GM23338 (cell line): ENCODE measurements around the gene PGBD5. TPM values are rescaled to one million over a fixed set of nuclear protein-coding genes. Genes with fewer than 3 reads are reported as not detected.

Source experiments
- ATAC-seq: fragments of 200-7000 bp; cut with Tn5 transposase; 3 replicates; pipeline ENCODE4 v1.9.1; 2020
- DNase-seq: peaks from one replicate; pipeline ENCODE4 v3.0.0-alpha.2; 2015; ENCODE audit warnings: low spot score
- H2AFZ ChIP-seq: fragments of 200-600 bp; sonication (generic); 2 replicates; pipeline ENCODE4 v1.8.0; 2016; ENCODE audit warnings: antibody characterized with exemption, mild to moderate bottlenecking, moderate library complexity
- H3F3A ChIP-seq: fragments of 200-600 bp; sonication (generic); replicated peaks from 2 replicates; pipeline ENCODE4 v1.8.0; 2017; ENCODE audit warnings: antibody characterized with exemption, mixed run types, low read depth
- H3K27ac ChIP-seq: fragments of 200-600 bp; sonication (generic); 2 replicates; pipeline ENCODE4 v1.6.1; 2016; ENCODE audit warnings: low read depth
- H3K27me3 ChIP-seq: fragments of 200-600 bp; sonication (generic); 2 replicates; pipeline ENCODE4 v1.8.0; 2016; ENCODE audit warnings: mild to moderate bottlenecking, mixed run types, moderate library complexity; ENCODE audit not compliant: insufficient read depth
- H3K36me3 ChIP-seq: fragments of 200-600 bp; sonication (generic); 2 replicates; pipeline ENCODE4 v1.8.0; 2016; ENCODE audit warnings: mild to moderate bottlenecking; ENCODE audit not compliant: insufficient read depth
- H3K4me1 ChIP-seq: fragments of 200-600 bp; sonication (generic); 2 replicates; pipeline ENCODE4 v1.8.0; 2016; ENCODE audit warnings: mild to moderate bottlenecking, moderate library complexity; ENCODE audit not compliant: insufficient read depth
- H3K4me2 ChIP-seq: fragments of 200-600 bp; sonication (generic); 2 replicates; pipeline ENCODE4 v1.7.1; 2017; ENCODE audit warnings: mixed run types
- H3K4me3 ChIP-seq: fragments of 200-600 bp; sonication (generic); 2 replicates; pipeline ENCODE4 v1.6.1; 2016; ENCODE audit warnings: mixed run types
- H3K79me2 ChIP-seq: fragments of 200-600 bp; sonication (generic); replicated peaks from 2 replicates; pipeline ENCODE4 v1.8.0; 2017; ENCODE audit warnings: mild to moderate bottlenecking; ENCODE audit not compliant: insufficient read depth
- H3K9me2 ChIP-seq: fragments of 200-600 bp; sonication (generic); 2 replicates; pipeline ENCODE4 v1.8.0; 2017; ENCODE audit not compliant: insufficient read depth
- H4K20me1 ChIP-seq: fragments of 200-600 bp; sonication (generic); replicated peaks from 2 replicates; pipeline ENCODE4 v1.8.0; 2017; ENCODE audit warnings: mild to moderate bottlenecking; ENCODE audit not compliant: insufficient read depth
- H3K27ac Mint-ChIP-seq: 2 replicates; pipeline ENCODE4 v1.8.0; 2020; ENCODE audit warnings: inconsistent platforms, mild to moderate bottlenecking, moderate library complexity, mixed read lengths
- H3K27me3 Mint-ChIP-seq: 3 replicates; pipeline ENCODE4 v1.8.0; 2022; ENCODE audit warnings: low read depth, mild to moderate bottlenecking, moderate library complexity, mixed read lengths, inconsistent platforms; ENCODE audit not compliant: insufficient read depth, poor library complexity
- H3K36me3 Mint-ChIP-seq: 3 replicates; pipeline ENCODE4 v1.8.0; 2021; ENCODE audit warnings: low read depth, mild to moderate bottlenecking, inconsistent platforms, moderate library complexity, mixed read lengths
- H3K4me1 Mint-ChIP-seq: 3 replicates; pipeline ENCODE4 v1.8.0; 2020; ENCODE audit warnings: mild to moderate bottlenecking, inconsistent platforms, mixed read lengths
- H3K4me3 Mint-ChIP-seq: 3 replicates; pipeline ENCODE4 v1.8.0; 2021; ENCODE audit warnings: moderate library complexity, mild to moderate bottlenecking, inconsistent platforms, mixed read lengths
- H3K9me3 Mint-ChIP-seq: 3 replicates; pipeline ENCODE4 v1.8.0; 2020; ENCODE audit warnings: moderate library complexity, mild to moderate bottlenecking, inconsistent platforms, mixed read lengths
- CREB1 ChIP-seq: fragments of 250-450 bp; sonication (Bioruptor Pico); IDR thresholded peaks from 2 replicates; pipeline ENCODE4 v1.5.0; 2020; ENCODE audit warnings: low read depth, mild to moderate bottlenecking, moderate library complexity
- EZH2 ChIP-seq: fragments of 200-600 bp; sonication (generic); IDR thresholded peaks from one replicate; pipeline ENCODE4 v1.8.0; 2017; ENCODE audit warnings: antibody characterized with exemption, mild to moderate bottlenecking, low read depth; ENCODE audit not compliant: unreplicated experiment
- JUNB ChIP-seq: IDR thresholded peaks from one replicate; pipeline ENCODE4 v1.6.1; 2016; ENCODE audit warnings: antibody characterized with exemption; ENCODE audit not compliant: unreplicated experiment
- NANOG ChIP-seq: IDR thresholded peaks from 2 replicates; pipeline ENCODE4 v1.6.1; 2016; ENCODE audit warnings: antibody characterized with exemption, borderline replicate concordance
- STAT1 ChIP-seq: IDR thresholded peaks from one replicate; pipeline ENCODE4 v1.6.1; 2016; ENCODE audit warnings: antibody characterized with exemption; ENCODE audit not compliant: unreplicated experiment
- ZNF114 ChIP-seq: fragments of 250-450 bp; sonication (Bioruptor Pico); IDR thresholded peaks from 2 replicates; pipeline ENCODE4 v1.5.0; 2020; ENCODE audit warnings: mild to moderate bottlenecking, moderate library complexity
- ZNF331 ChIP-seq: fragments of 250-450 bp; sonication (Bioruptor Pico); IDR thresholded peaks from 2 replicates; pipeline ENCODE4 v1.5.0; 2020; ENCODE audit warnings: low read depth, mild to moderate bottlenecking, moderate library complexity
- polyA plus RNA-seq: library from polyadenylated mRNA; unstranded; fragments of >200 nt; fragmentation: Nextera tagmentation; extraction: Ambion mirVana; gene quantifications from 2 replicates; pipeline ENCODE4 v1.2.1, GENCODE V29; 2016
- total RNA-seq: library from RNA; depleted of rRNA; stranded (reverse); fragments of >200 nt; shearing (Covaris generic); gene quantifications from 2 replicates; pipeline ENCODE4 v1.2.3, GENCODE V29; 2014
- TF ChIP-seq, protein P1 (sequence below): IDR thresholded peaks from one replicate; pipeline ENCODE4 v1.6.1; 2018; ENCODE audit warnings: antibody characterized with exemption; ENCODE audit not compliant: unreplicated experiment
- TF ChIP-seq, protein P2 (sequence below), 2 experiments: fragments of 200-600 bp in 1 of 2; sonication (generic) in 1 of 2; conservative IDR thresholded peaks; 2 replicates each; pipeline versions ENCODE4 v1.5.1 to v1.6.1; 2016 to 2017; ENCODE audit warnings: antibody characterized with exemption in 2 of 2, low read depth in 2 of 2, mild to moderate bottlenecking in 2 of 2, moderate library complexity in 1 of 2
- TF ChIP-seq, protein P3 (sequence below): fragments of 250-450 bp; sonication (Bioruptor Pico); IDR thresholded peaks from 2 replicates; pipeline ENCODE4 v1.5.0; 2020; ENCODE audit warnings: mild to moderate bottlenecking, moderate library complexity
- TF ChIP-seq, protein P4 (sequence below): IDR thresholded peaks from 2 replicates; pipeline ENCODE4 v1.6.1; 2016; ENCODE audit warnings: antibody characterized with exemption

The PGBD5 gene
- total and polyA plus RNA-seq, 2 experiments from 2014 or later = 3.4 to 16.6 TPM

DNA sequence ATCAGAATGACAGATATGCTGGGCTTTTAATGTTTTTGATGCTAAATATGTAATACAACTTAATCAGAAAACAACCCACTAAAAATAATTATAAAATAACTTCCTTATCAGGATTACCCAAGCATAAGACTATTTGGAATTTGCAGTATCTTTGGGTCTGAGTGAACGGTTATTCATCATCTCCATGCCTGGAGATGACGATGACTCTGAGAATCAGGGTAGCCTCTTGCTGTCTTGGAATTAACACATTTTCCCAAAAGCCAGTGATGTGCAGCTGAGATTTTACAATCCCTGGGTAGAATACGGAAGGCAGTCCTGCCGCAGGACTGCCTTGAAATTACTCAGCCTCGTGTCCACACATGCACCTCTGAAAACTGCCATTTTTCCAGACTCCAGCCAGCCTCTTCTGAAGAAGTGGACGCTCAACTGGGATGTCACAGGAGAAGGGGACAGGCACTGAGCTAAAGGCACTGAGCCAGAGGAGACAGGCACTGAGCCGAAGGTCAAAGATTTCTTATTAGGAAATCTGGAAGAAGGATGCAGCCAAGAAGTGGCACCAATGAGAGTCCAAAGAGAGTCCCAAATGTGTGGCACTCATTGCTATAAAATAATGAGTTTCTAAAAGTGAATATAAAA lies 85.5 kb downstream of the PGBD5 start:
- H4K20me1 ChIP-seq = peaks cover 1% of the 10 kb centered on the region
- H3K4me2 ChIP-seq = no peak overlapping the region
- H3K79me2 ChIP-seq = no peaks in the 10 kb centered on the region
- no peak overlapping the region for H3K27ac ChIP-seq
- no peaks in the 10 kb centered on the region; the same call in 1 of the 2 replicates for H3K36me3 ChIP-seq
- Mint-ChIP-seq H3K27ac (no peak overlapping the region), H3K36me3 (peaks cover 36% of the 10 kb centered on the region), H3K27me3 (peaks cover 7% of the 10 kb centered on the region), H3K9me3 (no peaks in the 10 kb centered on the region), H3K4me3 (no peak overlapping the region), H3K4me1 (peaks cover 7% of the 10 kb centered on the region; the same call in 1 of the 3 replicates)
- H3K9me2 ChIP-seq = no peaks in the 10 kb centered on the region
- no peaks in the 10 kb centered on the region for H3K4me1 ChIP-seq
- H2AFZ ChIP-seq = no peak overlapping the region
- TF ChIP-seq, protein P1, sequence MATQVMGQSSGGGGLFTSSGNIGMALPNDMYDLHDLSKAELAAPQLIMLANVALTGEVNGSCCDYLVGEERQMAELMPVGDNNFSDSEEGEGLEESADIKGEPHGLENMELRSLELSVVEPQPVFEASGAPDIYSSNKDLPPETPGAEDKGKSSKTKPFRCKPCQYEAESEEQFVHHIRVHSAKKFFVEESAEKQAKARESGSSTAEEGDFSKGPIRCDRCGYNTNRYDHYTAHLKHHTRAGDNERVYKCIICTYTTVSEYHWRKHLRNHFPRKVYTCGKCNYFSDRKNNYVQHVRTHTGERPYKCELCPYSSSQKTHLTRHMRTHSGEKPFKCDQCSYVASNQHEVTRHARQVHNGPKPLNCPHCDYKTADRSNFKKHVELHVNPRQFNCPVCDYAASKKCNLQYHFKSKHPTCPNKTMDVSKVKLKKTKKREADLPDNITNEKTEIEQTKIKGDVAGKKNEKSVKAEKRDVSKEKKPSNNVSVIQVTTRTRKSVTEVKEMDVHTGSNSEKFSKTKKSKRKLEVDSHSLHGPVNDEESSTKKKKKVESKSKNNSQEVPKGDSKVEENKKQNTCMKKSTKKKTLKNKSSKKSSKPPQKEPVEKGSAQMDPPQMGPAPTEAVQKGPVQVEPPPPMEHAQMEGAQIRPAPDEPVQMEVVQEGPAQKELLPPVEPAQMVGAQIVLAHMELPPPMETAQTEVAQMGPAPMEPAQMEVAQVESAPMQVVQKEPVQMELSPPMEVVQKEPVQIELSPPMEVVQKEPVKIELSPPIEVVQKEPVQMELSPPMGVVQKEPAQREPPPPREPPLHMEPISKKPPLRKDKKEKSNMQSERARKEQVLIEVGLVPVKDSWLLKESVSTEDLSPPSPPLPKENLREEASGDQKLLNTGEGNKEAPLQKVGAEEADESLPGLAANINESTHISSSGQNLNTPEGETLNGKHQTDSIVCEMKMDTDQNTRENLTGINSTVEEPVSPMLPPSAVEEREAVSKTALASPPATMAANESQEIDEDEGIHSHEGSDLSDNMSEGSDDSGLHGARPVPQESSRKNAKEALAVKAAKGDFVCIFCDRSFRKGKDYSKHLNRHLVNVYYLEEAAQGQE = no peak
- TF ChIP-seq ZNF331 (CRISPR knock-in tag) = no peak
- TF ChIP-seq, protein P2, sequence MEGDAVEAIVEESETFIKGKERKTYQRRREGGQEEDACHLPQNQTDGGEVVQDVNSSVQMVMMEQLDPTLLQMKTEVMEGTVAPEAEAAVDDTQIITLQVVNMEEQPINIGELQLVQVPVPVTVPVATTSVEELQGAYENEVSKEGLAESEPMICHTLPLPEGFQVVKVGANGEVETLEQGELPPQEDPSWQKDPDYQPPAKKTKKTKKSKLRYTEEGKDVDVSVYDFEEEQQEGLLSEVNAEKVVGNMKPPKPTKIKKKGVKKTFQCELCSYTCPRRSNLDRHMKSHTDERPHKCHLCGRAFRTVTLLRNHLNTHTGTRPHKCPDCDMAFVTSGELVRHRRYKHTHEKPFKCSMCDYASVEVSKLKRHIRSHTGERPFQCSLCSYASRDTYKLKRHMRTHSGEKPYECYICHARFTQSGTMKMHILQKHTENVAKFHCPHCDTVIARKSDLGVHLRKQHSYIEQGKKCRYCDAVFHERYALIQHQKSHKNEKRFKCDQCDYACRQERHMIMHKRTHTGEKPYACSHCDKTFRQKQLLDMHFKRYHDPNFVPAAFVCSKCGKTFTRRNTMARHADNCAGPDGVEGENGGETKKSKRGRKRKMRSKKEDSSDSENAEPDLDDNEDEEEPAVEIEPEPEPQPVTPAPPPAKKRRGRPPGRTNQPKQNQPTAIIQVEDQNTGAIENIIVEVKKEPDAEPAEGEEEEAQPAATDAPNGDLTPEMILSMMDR (conservative IDR thresholded peaks at IDR 0.05; ENCODE audit: low read depth in 2 of 2) = no peak
- TF ChIP-seq, protein P3, sequence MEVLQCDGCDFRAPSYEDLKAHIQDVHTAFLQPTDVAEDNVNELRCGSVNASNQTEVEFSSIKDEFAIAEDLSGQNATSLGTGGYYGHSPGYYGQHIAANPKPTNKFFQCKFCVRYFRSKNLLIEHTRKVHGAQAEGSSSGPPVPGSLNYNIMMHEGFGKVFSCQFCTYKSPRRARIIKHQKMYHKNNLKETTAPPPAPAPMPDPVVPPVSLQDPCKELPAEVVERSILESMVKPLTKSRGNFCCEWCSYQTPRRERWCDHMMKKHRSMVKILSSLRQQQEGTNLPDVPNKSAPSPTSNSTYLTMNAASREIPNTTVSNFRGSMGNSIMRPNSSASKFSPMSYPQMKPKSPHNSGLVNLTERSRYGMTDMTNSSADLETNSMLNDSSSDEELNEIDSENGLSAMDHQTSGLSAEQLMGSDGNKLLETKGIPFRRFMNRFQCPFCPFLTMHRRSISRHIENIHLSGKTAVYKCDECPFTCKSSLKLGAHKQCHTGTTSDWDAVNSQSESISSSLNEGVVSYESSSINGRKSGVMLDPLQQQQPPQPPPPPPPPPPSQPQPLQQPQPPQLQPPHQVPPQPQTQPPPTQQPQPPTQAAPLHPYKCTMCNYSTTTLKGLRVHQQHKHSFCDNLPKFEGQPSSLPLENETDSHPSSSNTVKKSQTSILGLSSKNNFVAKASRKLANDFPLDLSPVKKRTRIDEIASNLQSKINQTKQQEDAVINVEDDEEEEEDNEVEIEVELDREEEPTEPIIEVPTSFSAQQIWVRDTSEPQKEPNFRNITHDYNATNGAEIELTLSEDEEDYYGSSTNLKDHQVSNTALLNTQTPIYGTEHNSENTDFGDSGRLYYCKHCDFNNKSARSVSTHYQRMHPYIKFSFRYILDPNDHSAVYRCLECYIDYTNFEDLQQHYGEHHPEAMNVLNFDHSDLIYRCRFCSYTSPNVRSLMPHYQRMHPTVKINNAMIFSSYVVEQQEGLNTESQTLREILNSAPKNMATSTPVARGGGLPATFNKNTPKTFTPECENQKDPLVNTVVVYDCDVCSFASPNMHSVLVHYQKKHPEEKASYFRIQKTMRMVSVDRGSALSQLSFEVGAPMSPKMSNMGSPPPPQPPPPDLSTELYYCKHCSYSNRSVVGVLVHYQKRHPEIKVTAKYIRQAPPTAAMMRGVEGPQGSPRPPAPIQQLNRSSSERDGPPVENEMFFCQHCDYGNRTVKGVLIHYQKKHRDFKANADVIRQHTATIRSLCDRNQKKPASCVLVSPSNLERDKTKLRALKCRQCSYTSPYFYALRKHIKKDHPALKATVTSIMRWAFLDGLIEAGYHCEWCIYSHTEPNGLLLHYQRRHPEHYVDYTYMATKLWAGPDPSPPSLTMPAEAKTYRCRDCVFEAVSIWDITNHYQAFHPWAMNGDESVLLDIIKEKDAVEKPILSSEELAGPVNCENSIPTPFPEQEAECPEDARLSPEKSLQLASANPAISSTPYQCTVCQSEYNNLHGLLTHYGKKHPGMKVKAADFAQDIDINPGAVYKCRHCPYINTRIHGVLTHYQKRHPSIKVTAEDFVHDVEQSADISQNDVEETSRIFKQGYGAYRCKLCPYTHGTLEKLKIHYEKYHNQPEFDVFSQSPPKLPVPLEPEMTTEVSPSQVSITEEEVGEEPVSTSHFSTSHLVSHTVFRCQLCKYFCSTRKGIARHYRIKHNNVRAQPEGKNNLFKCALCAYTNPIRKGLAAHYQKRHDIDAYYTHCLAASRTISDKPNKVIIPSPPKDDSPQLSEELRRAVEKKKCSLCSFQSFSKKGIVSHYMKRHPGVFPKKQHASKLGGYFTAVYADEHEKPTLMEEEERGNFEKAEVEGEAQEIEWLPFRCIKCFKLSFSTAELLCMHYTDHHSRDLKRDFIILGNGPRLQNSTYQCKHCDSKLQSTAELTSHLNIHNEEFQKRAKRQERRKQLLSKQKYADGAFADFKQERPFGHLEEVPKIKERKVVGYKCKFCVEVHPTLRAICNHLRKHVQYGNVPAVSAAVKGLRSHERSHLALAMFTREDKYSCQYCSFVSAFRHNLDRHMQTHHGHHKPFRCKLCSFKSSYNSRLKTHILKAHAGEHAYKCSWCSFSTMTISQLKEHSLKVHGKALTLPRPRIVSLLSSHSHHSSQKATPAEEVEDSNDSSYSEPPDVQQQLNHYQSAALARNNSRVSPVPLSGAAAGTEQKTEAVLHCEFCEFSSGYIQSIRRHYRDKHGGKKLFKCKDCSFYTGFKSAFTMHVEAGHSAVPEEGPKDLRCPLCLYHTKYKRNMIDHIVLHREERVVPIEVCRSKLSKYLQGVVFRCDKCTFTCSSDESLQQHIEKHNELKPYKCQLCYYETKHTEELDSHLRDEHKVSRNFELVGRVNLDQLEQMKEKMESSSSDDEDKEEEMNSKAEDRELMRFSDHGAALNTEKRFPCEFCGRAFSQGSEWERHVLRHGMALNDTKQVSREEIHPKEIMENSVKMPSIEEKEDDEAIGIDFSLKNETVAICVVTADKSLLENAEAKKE (CRISPR knock-in tag) = no peak
- TF ChIP-seq NANOG = no peak
- TF ChIP-seq ZNF114 = no peak
- no peak for TF ChIP-seq EZH2
- TF ChIP-seq, protein P4, sequence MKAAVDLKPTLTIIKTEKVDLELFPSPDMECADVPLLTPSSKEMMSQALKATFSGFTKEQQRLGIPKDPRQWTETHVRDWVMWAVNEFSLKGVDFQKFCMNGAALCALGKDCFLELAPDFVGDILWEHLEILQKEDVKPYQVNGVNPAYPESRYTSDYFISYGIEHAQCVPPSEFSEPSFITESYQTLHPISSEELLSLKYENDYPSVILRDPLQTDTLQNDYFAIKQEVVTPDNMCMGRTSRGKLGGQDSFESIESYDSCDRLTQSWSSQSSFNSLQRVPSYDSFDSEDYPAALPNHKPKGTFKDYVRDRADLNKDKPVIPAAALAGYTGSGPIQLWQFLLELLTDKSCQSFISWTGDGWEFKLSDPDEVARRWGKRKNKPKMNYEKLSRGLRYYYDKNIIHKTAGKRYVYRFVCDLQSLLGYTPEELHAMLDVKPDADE = no peak
- TF ChIP-seq STAT1 = no peak
- no peak for TF ChIP-seq CREB1 (CRISPR knock-in tag)
- no peak for TF ChIP-seq JUNB
- H3K4me3 ChIP-seq = no peak overlapping the region
- ATAC-seq (no peak), DNase-seq (no peak)
- H3K27me3 ChIP-seq = no peaks in the 10 kb centered on the region
- H3F3A ChIP-seq = no peaks in the 10 kb centered on the region
